Testis (tissue), 2 donors: Measurements from ENCODE around the gene MYBPC3.

Experiments used
- CTCF ChIP-seq, 3 experiments: fragments of 450-650 bp in 2 of 3; fragments of 200-600 bp in 1 of 3; sonication (generic) in 1 of 3; IDR thresholded peaks; one replicate each; pipeline ENCODE4 v1.5.1; 2016 to 2019; ENCODE audit warnings: antibody characterized with exemption in 3 of 3, mild to moderate bottlenecking in 2 of 3, moderate library complexity in 1 of 3
- POLR2A ChIP-seq: fragments of 450-650 bp; IDR thresholded peaks from one replicate; pipeline ENCODE4 v1.6.1; 2017; ENCODE audit warnings: antibody characterized with exemption, mild to moderate bottlenecking, moderate library complexity

GRCh38 chr11:47360341-47360740 lies 7.8 kb upstream of the MYBPC3 start:
- TF ChIP-seq CTCF (IDR thresholded peaks at IDR 0.05) (no peak), POLR2A (no peak)
